Testis (tissue), 2 donors: ENCODE results near the gene FLACC1.

ENCODE experiments used
- POLR2A ChIP-seq: fragments of 450-650 bp; IDR thresholded peaks from one replicate; pipeline ENCODE4 v1.6.1; 2017; ENCODE audit warnings: antibody characterized with exemption, mild to moderate bottlenecking, moderate library complexity
- TF ChIP-seq, protein P1 (sequence below), 3 experiments: fragments of 450-650 bp in 2 of 3; fragments of 200-600 bp in 1 of 3; sonication (generic) in 1 of 3; IDR thresholded peaks; one replicate each; pipeline ENCODE4 v1.5.1; 2016 to 2019; ENCODE audit warnings: antibody characterized with exemption in 3 of 3, mild to moderate bottlenecking in 2 of 3, moderate library complexity in 1 of 3

DNA sequence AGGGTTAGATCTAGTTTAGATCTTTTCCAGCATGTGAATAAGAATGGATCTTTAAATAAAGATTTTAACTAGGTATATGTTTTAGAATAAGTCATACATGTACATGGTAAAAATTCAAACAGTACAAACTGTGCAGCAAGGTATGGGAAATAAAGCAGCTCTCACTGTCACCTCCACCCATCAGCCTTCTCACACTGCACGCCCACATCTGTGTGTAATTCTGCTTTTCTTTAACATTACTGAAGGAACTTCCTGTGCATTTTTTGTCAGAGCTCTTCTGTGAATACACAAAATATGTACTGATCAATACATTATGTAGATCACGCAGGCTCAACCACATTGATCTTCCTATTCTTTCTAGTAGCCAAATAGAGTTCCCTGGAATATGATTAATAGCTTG, 93.4 kb downstream of the FLACC1 start:
- TF ChIP-seq, protein P1, sequence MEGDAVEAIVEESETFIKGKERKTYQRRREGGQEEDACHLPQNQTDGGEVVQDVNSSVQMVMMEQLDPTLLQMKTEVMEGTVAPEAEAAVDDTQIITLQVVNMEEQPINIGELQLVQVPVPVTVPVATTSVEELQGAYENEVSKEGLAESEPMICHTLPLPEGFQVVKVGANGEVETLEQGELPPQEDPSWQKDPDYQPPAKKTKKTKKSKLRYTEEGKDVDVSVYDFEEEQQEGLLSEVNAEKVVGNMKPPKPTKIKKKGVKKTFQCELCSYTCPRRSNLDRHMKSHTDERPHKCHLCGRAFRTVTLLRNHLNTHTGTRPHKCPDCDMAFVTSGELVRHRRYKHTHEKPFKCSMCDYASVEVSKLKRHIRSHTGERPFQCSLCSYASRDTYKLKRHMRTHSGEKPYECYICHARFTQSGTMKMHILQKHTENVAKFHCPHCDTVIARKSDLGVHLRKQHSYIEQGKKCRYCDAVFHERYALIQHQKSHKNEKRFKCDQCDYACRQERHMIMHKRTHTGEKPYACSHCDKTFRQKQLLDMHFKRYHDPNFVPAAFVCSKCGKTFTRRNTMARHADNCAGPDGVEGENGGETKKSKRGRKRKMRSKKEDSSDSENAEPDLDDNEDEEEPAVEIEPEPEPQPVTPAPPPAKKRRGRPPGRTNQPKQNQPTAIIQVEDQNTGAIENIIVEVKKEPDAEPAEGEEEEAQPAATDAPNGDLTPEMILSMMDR (IDR thresholded peaks at IDR 0.05): no peak
- no peak for TF ChIP-seq POLR2A
